Natural killer cell (primary cell): ENCODE results near the gene SOX10. TPM values are rescaled to one million over a fixed set of nuclear protein-coding genes. Genes with fewer than 3 reads are reported as not detected.

Source experiments
- ATAC-seq, 3 donors: fragments of 150-1000 bp in 2 of 3; fragments of 200-7000 bp in 1 of 3; cut with Tn5 transposase; 1 replicate in 1 of 3; 2 replicates in 2 of 3; pipeline ENCODE4 v1.10.0; 2021; ENCODE audit warnings: mild to moderate bottlenecking in 2 of 3, moderate library complexity in 2 of 3
- DNase-seq, 2 donors: peaks; one replicate each; pipeline versions ENCODE4 v3.0.0 to v3.0.0-alpha.2; 2013 to 2021; ENCODE audit warnings: mixed read lengths in 1 of 2
- H3K27ac ChIP-seq: one replicate; pipeline ENCODE4 v1.5.1; 2013; ENCODE audit warnings: mild to moderate bottlenecking, low read length
- H3K27me3 ChIP-seq: one replicate; pipeline ENCODE4 v1.6.1; 2013; ENCODE audit warnings: low read length; ENCODE audit not compliant: control insufficient read depth, insufficient read depth
- H3K36me3 ChIP-seq: one replicate; pipeline ENCODE4 v1.6.1; 2013; ENCODE audit warnings: low read length; ENCODE audit not compliant: control insufficient read depth, insufficient read depth
- H3K4me1 ChIP-seq: one replicate; pipeline ENCODE4 v1.6.1; 2013; ENCODE audit warnings: low read length; ENCODE audit not compliant: control insufficient read depth, insufficient read depth
- H3K4me3 ChIP-seq: one replicate; pipeline ENCODE4 v1.5.1; 2013; ENCODE audit warnings: low read length
- H3K9me3 ChIP-seq: one replicate; pipeline ENCODE4 v1.6.1; 2013; ENCODE audit warnings: low read length; ENCODE audit not compliant: control insufficient read depth, insufficient read depth
- H3K27ac Mint-ChIP-seq, 2 donors: one replicate each; pipeline ENCODE4 v1.8.0; 2022; ENCODE audit warnings: mild to moderate bottlenecking in 2 of 2, mixed read lengths in 2 of 2, moderate library complexity in 1 of 2
- H3K27me3 Mint-ChIP-seq, 2 donors: one replicate each; pipeline ENCODE4 v1.8.0; 2022; ENCODE audit warnings: low read depth in 2 of 2, mixed read lengths in 2 of 2
- H3K36me3 Mint-ChIP-seq: one replicate; pipeline ENCODE4 v1.8.0; 2022; ENCODE audit warnings: mixed read lengths
- H3K4me1 Mint-ChIP-seq, 2 donors: one replicate each; pipeline ENCODE4 v1.8.0; 2022; ENCODE audit warnings: mixed read lengths in 2 of 2
- H3K4me3 Mint-ChIP-seq: one replicate; pipeline ENCODE4 v1.8.0; 2022; ENCODE audit warnings: mild to moderate bottlenecking, moderate library complexity, mixed read lengths
- H3K9me3 Mint-ChIP-seq, 2 donors: one replicate each; pipeline ENCODE4 v1.8.0; 2022; ENCODE audit warnings: mixed read lengths in 2 of 2
- CTCF ChIP-seq: fragments of 200-600 bp; IDR thresholded peaks from one replicate; pipeline ENCODE4 v1.8.0; 2022; ENCODE audit warnings: antibody characterized with exemption
- WGBS: methylation state at CpG from one replicate; pipeline ENCODE4 v1.1.7; 2013; ENCODE audit warnings: missing lambda C conversion rate; ENCODE audit not compliant: insufficient coverage; 5-methylcytosine and 5-hydroxymethylcytosine counted together
- intact Hi-C: fragments of 100-400 bp; cut with micrococcal nuclease; formaldehyde crosslinking; loops from one replicate; pipeline ENCODE4 v1.14.2; 2022
- total RNA-seq, 4 donors: library from RNA; stranded (reverse); fragments of 120-200 nt in 1 of 4; gene quantifications; one replicate each; pipeline versions ENCODE4 v1.2.3 to v1.2.4, GENCODE V29; 2013 to 2022

The SOX10 gene
- total RNA-seq, 3 donors from 2014 or later (not counting 1 experiment from before 2014, with no cell fraction given) = not detected

GRCh38 chr22:38028344-38029130 is 44.2 kb upstream of the SOX10 start:
- Histone ChIP-seq H3K36me3 (no peaks in the 10 kb centered on the region), H3K27me3 (no peaks in the 10 kb centered on the region), H3K9me3 (no peaks in the 10 kb centered on the region), H3K4me3 (no peak overlapping the region), H3K27ac (no peak overlapping the region), H3K4me1 (peaks cover 29% of the 10 kb centered on the region)
- H3K9me3 Mint-ChIP-seq = no peaks in the 10 kb centered on the region
- H3K4me1 Mint-ChIP-seq = peaks cover 11 to 24% of the 10 kb centered on the region in 2 donors
- no peaks in the 10 kb centered on the region for H3K36me3 Mint-ChIP-seq
- H3K27me3 Mint-ChIP-seq = peaks cover 0 to 2% of the 10 kb centered on the region in 2 donors
- DNase-seq = no peak
- no peak overlapping the region for H3K27ac Mint-ChIP-seq
- H3K4me3 Mint-ChIP-seq = no peak overlapping the region
- TF ChIP-seq CTCF = no peak
- intact Hi-C loops = no loop called here
- WGBS = 94% methylated on average over 15 of the region's 15 CpGs
- ATAC-seq = no peak

- Mint-ChIP-seq H3K9me3 (no peaks in the 10 kb centered on the region), H3K4me1 (peaks cover 11 to 24% of the 10 kb centered on the region in 2 donors), H3K27me3 (peaks cover 0 to 2% of the 10 kb centered on the region in 2 donors), H3K27ac (peak overlapping the region in 1 of 2 donors; percentile 35), H3K4me3 (no peak overlapping the region), H3K36me3 (no peaks in the 10 kb centered on the region)
- no peak for TF ChIP-seq CTCF
- H3K4me3 ChIP-seq = no peak overlapping the region
- WGBS = 91% methylated on average over 9 of the region's 9 CpGs
- intact Hi-C loops = no loop called here
- DNase-seq (no peak), ATAC-seq (no peak)
- H3K4me1 ChIP-seq = peaks cover 29% of the 10 kb centered on the region
- H3K27ac ChIP-seq = no peak overlapping the region
- H3K36me3 ChIP-seq = no peaks in the 10 kb centered on the region
- H3K9me3 ChIP-seq = no peaks in the 10 kb centered on the region
- no peaks in the 10 kb centered on the region for H3K27me3 ChIP-seq
These were observed 43.1 kb upstream of the SOX10 start for GRCh38 chr22:38027487-38027886.

- Mint-ChIP-seq H3K36me3 (no peaks in the 10 kb centered on the region), H3K4me3 (no peak overlapping the region), H3K27ac (no peak overlapping the region), H3K9me3 (no peaks in the 10 kb centered on the region), H3K4me1 (peaks cover 11 to 24% of the 10 kb centered on the region in 2 donors), H3K27me3 (peaks cover 0 to 2% of the 10 kb centered on the region in 2 donors)
- Histone ChIP-seq H3K27me3 (no peaks in the 10 kb centered on the region), H3K36me3 (no peaks in the 10 kb centered on the region), H3K4me3 (no peak overlapping the region), H3K9me3 (no peaks in the 10 kb centered on the region), H3K4me1 (peaks cover 29% of the 10 kb centered on the region), H3K27ac (no peak overlapping the region)
- 85% methylated on average over 13 of the region's 22 CpGs for whole genome bisulfite sequencing
- no peak for DNase-seq
- TF ChIP-seq CTCF = no peak
- intact Hi-C loops = no loop called here
- ATAC-seq = no peak
These were observed 42.1 kb upstream of the SOX10 start for GRCh38 chr22:38026130-38027111.
